H9 (cell line): ENCODE measurements around the gene GATA6. TPM values are rescaled to one million over a fixed set of nuclear protein-coding genes. Genes with fewer than 3 reads are reported as not detected.

ENCODE experiments used
- DNase-seq: peaks from one replicate; pipeline ENCODE4 v3.0.0-alpha.2; 2017
- H2AFZ ChIP-seq: one replicate; pipeline ENCODE4 v1.6.1; 2013; ENCODE audit warnings: mild to moderate bottlenecking, low read length, control low read depth, moderate library complexity
- H2AK5ac ChIP-seq: 2 replicates; pipeline ENCODE4 v1.6.1; 2013; ENCODE audit warnings: low read length, control low read depth, mixed read lengths; ENCODE audit not compliant: insufficient read length
- H2BK120ac ChIP-seq: one replicate; pipeline ENCODE4 v1.6.1; 2013; ENCODE audit warnings: low read depth, mild to moderate bottlenecking, low read length, control low read depth, inconsistent platforms; ENCODE audit not compliant: poor library complexity, severe bottlenecking
- H2BK12ac ChIP-seq: 2 replicates; pipeline ENCODE4 v1.6.1; 2013; ENCODE audit warnings: low read length, control low read depth, mixed read lengths, low read depth; ENCODE audit not compliant: insufficient read length
- H2BK15ac ChIP-seq: 2 replicates; pipeline ENCODE4 v1.6.1; 2013; ENCODE audit warnings: low read depth, low read length, control low read depth
- H2BK20ac ChIP-seq: one replicate; pipeline ENCODE4 v1.6.1; 2013; ENCODE audit warnings: low read depth, mild to moderate bottlenecking, low read length, control low read depth, inconsistent platforms; ENCODE audit not compliant: poor library complexity, severe bottlenecking
- H2BK5ac ChIP-seq: 2 replicates; pipeline ENCODE4 v1.6.1; 2013; ENCODE audit warnings: low read length, control low read depth, mixed read lengths; ENCODE audit not compliant: insufficient read length
- H3K14ac ChIP-seq: 2 replicates; pipeline ENCODE4 v1.6.1; 2013; ENCODE audit warnings: low read length, control low read depth; ENCODE audit not compliant: insufficient read depth
- H3K18ac ChIP-seq: 2 replicates; pipeline ENCODE4 v1.6.1; 2013; ENCODE audit warnings: low read depth, mild to moderate bottlenecking, mixed read lengths, low read length, control low read depth; ENCODE audit not compliant: insufficient read length
- H3K23ac ChIP-seq: 2 replicates; pipeline ENCODE4 v1.6.1; 2013; ENCODE audit warnings: low read length, control low read depth, mixed read lengths, low read depth; ENCODE audit not compliant: insufficient read length
- H3K23me2 ChIP-seq: 2 replicates; pipeline ENCODE4 v1.6.1; 2013; ENCODE audit warnings: low read depth, mild to moderate bottlenecking, mixed read lengths, low read length, control low read depth; ENCODE audit not compliant: insufficient read length, poor library complexity, severe bottlenecking
- H3K27ac ChIP-seq: 2 replicates; pipeline ENCODE4 v1.5.1; 2013; ENCODE audit warnings: low read length, control low read depth, mixed read lengths, low read depth; ENCODE audit not compliant: insufficient read length
- H3K27me3 ChIP-seq: 2 replicates; pipeline ENCODE4 v1.6.1; 2013; ENCODE audit warnings: low read length, control low read depth, inconsistent platforms; ENCODE audit not compliant: insufficient read depth
- H3K4ac ChIP-seq: 2 replicates; pipeline ENCODE4 v1.6.1; 2013; ENCODE audit warnings: low read depth, mild to moderate bottlenecking, control low read depth, inconsistent platforms, low read length, moderate library complexity
- H3K4me1 ChIP-seq: 2 replicates; pipeline ENCODE4 v1.6.1; 2013; ENCODE audit warnings: low read length, control low read depth, inconsistent platforms; ENCODE audit not compliant: insufficient read depth
- H3K4me2 ChIP-seq: 2 replicates; pipeline ENCODE4 v1.6.1; 2013; ENCODE audit warnings: low read length, control low read depth, mixed read lengths; ENCODE audit not compliant: insufficient read length, insufficient read depth
- H3K56ac ChIP-seq: 2 replicates; pipeline ENCODE4 v1.6.1; 2013; ENCODE audit warnings: low read depth, mild to moderate bottlenecking, mixed read lengths, low read length, control low read depth; ENCODE audit not compliant: insufficient read length
- H3K79me1 ChIP-seq: 2 replicates; pipeline ENCODE4 v1.6.1; 2013; ENCODE audit warnings: low read depth, mild to moderate bottlenecking, moderate library complexity, low read length, control low read depth, inconsistent platforms; ENCODE audit not compliant: insufficient read depth, poor library complexity, severe bottlenecking
- H3K79me2 ChIP-seq: 2 replicates; pipeline ENCODE4 v1.6.1; 2013; ENCODE audit warnings: low read length, control low read depth, inconsistent platforms; ENCODE audit not compliant: insufficient read depth
- H3K9ac ChIP-seq: 2 replicates; pipeline ENCODE4 v1.6.1; 2013; ENCODE audit warnings: low read length, control low read depth, mixed read lengths; ENCODE audit not compliant: insufficient read length; ENCODE audit errors: extremely low read depth
- H3K9me3 ChIP-seq: one replicate; pipeline ENCODE4 v1.6.1; 2013; ENCODE audit warnings: low read depth, low read length, inconsistent platforms; ENCODE audit not compliant: control insufficient read depth
- H3T11ph ChIP-seq: one replicate; pipeline ENCODE4 v1.6.1; 2013; ENCODE audit warnings: mild to moderate bottlenecking, low read length, control low read depth, inconsistent platforms
- H4K20me1 ChIP-seq: one replicate; pipeline ENCODE4 v1.6.1; 2013; ENCODE audit not compliant: control insufficient read depth, insufficient read length, insufficient read depth
- H4K5ac ChIP-seq: 2 replicates; pipeline ENCODE4 v1.6.1; 2013; ENCODE audit warnings: low read depth, mild to moderate bottlenecking, mixed read lengths, low read length, control low read depth; ENCODE audit not compliant: insufficient read length
- H4K8ac ChIP-seq: replicated peaks from 2 replicates; pipeline ENCODE4 v1.6.1; 2013; ENCODE audit warnings: low read length, control low read depth, mixed read lengths, low read depth; ENCODE audit not compliant: insufficient read length
- H4K91ac ChIP-seq: 2 replicates; pipeline ENCODE4 v1.6.1; 2013; ENCODE audit warnings: low read depth, mild to moderate bottlenecking, moderate library complexity, mixed read lengths, low read length, control low read depth; ENCODE audit not compliant: insufficient read length
- H3K27ac Mint-ChIP-seq, 3 experiments: 2 replicates in 2 of 3; 3 replicates in 1 of 3; pipeline ENCODE4 v1.8.0; 2020 to 2021; ENCODE audit warnings: mixed read lengths in 3 of 3, mild to moderate bottlenecking in 1 of 3, moderate library complexity in 1 of 3
- H3K27me3 Mint-ChIP-seq: 2 replicates; pipeline ENCODE4 v1.8.0; 2021; ENCODE audit warnings: low read depth, mild to moderate bottlenecking, moderate library complexity, mixed read lengths
- H3K36me3 Mint-ChIP-seq, 3 experiments: 2 replicates in 2 of 3; 3 replicates in 1 of 3; pipeline ENCODE4 v1.8.0; 2020 to 2021; ENCODE audit warnings: low read depth in 3 of 3, mixed read lengths in 3 of 3; ENCODE audit not compliant: insufficient read depth in 1 of 3
- H3K4me1 Mint-ChIP-seq, 2 experiments: 2 replicates each; pipeline ENCODE4 v1.8.0; 2020; ENCODE audit warnings: mixed read lengths in 2 of 2
- H3K4me3 Mint-ChIP-seq, 2 experiments: 2 replicates in 1 of 2; 3 replicates in 1 of 2; pipeline ENCODE4 v1.8.0; 2020 to 2021; ENCODE audit warnings: mild to moderate bottlenecking in 2 of 2, mixed read lengths in 2 of 2, moderate library complexity in 1 of 2
- H3K9me3 Mint-ChIP-seq, 2 experiments: 2 replicates in 1 of 2; 3 replicates in 1 of 2; pipeline ENCODE4 v1.8.0; 2020; ENCODE audit warnings: mild to moderate bottlenecking in 2 of 2, mixed read lengths in 2 of 2, moderate library complexity in 1 of 2
- CTCF ChIP-seq: fragments of 200-600 bp; sonication (generic); conservative IDR thresholded peaks from 3 replicates; pipeline ENCODE4 v1.8.0; 2021; ENCODE audit warnings: antibody characterized with exemption, mild to moderate bottlenecking
- WGBS: extraction: QIAGEN DNeasy Blood & Tissue Kit; methylation state at CpG from one replicate; pipeline ENCODE4 v1.1.7; 2013; ENCODE audit warnings: missing lambda C conversion rate, low lambda C conversion rate, mixed read lengths; ENCODE audit not compliant: insufficient read length; ENCODE audit errors: extremely low coverage; 5-methylcytosine and 5-hydroxymethylcytosine counted together
- total RNA-seq: library from RNA; stranded (reverse); gene quantifications from 2 replicates; pipeline ENCODE4 v1.2.1, GENCODE V29; 2021

Gene GATA6
- total RNA-seq, 1 experiment from 2014 or later, result not detected

- no peak for DNase-seq
- no peak overlapping the region for H3K27ac Mint-ChIP-seq
- Histone ChIP-seq H3K27me3 (no peaks in the 10 kb centered on the region), H3K23ac (no peak overlapping the region), H3K4ac (no peak overlapping the region), H3T11ph (no peak overlapping the region), H4K91ac (no peak overlapping the region), H3K79me1 (no peaks in the 10 kb centered on the region), H3K79me2 (no peaks in the 10 kb centered on the region), H4K8ac (no peak overlapping the region), H4K5ac (no peak overlapping the region), H2BK15ac (no peak overlapping the region), H3K9me3 (no peaks in the 10 kb centered on the region), H2BK120ac (no peak overlapping the region), H3K56ac (no peak overlapping the region), H3K9ac (no peak overlapping the region), H4K20me1 (no peaks in the 10 kb centered on the region), H3K4me2 (no peak overlapping the region), H2BK12ac (no peak overlapping the region), H2BK20ac (no peak overlapping the region), H2AFZ (no peak overlapping the region), H3K18ac (no peak overlapping the region), H2BK5ac (no peak overlapping the region), H2AK5ac (no peak overlapping the region), H3K14ac (no peak overlapping the region), H3K23me2 (no peaks in the 10 kb centered on the region), H3K4me1 (no peaks in the 10 kb centered on the region), H3K27ac (no peak overlapping the region)
- H3K36me3 Mint-ChIP-seq, result no peaks in the 10 kb centered on the region
- no peak for TF ChIP-seq CTCF
- H3K27me3 Mint-ChIP-seq, result peaks cover 54% of the 10 kb centered on the region
- no peaks in the 10 kb centered on the region for H3K4me1 Mint-ChIP-seq
- no peak overlapping the region for H3K4me3 Mint-ChIP-seq
- no CpG with 5 or more reads among the region's 10 CpGs for WGBS
- H3K9me3 Mint-ChIP-seq, result no peaks in the 10 kb centered on the region
Measured at GRCh38 chr18:22152093-22152492, 17.3 kb upstream of the GATA6 start.
